H9 (cell line): ENCODE data around the gene DOCK7. TPM values are rescaled to one million over a fixed set of nuclear protein-coding genes. Genes with fewer than 3 reads are reported as not detected.

ENCODE experiments used
- DNase-seq: peaks from one replicate; pipeline ENCODE4 v3.0.0-alpha.2; 2017
- H2AFZ ChIP-seq: one replicate; pipeline ENCODE4 v1.6.1; 2013; ENCODE audit warnings: mild to moderate bottlenecking, low read length, control low read depth, moderate library complexity
- H2AK5ac ChIP-seq: 2 replicates; pipeline ENCODE4 v1.6.1; 2013; ENCODE audit warnings: low read length, control low read depth, mixed read lengths; ENCODE audit not compliant: insufficient read length
- H2BK120ac ChIP-seq: one replicate; pipeline ENCODE4 v1.6.1; 2013; ENCODE audit warnings: low read depth, mild to moderate bottlenecking, low read length, control low read depth, inconsistent platforms; ENCODE audit not compliant: poor library complexity, severe bottlenecking
- H2BK12ac ChIP-seq: 2 replicates; pipeline ENCODE4 v1.6.1; 2013; ENCODE audit warnings: low read length, control low read depth, mixed read lengths, low read depth; ENCODE audit not compliant: insufficient read length
- H2BK15ac ChIP-seq: 2 replicates; pipeline ENCODE4 v1.6.1; 2013; ENCODE audit warnings: low read depth, low read length, control low read depth
- H2BK20ac ChIP-seq: one replicate; pipeline ENCODE4 v1.6.1; 2013; ENCODE audit warnings: low read depth, mild to moderate bottlenecking, low read length, control low read depth, inconsistent platforms; ENCODE audit not compliant: poor library complexity, severe bottlenecking
- H2BK5ac ChIP-seq: 2 replicates; pipeline ENCODE4 v1.6.1; 2013; ENCODE audit warnings: low read length, control low read depth, mixed read lengths; ENCODE audit not compliant: insufficient read length
- H3K14ac ChIP-seq: 2 replicates; pipeline ENCODE4 v1.6.1; 2013; ENCODE audit warnings: low read length, control low read depth; ENCODE audit not compliant: insufficient read depth
- H3K18ac ChIP-seq: 2 replicates; pipeline ENCODE4 v1.6.1; 2013; ENCODE audit warnings: low read depth, mild to moderate bottlenecking, mixed read lengths, low read length, control low read depth; ENCODE audit not compliant: insufficient read length
- H3K23ac ChIP-seq: 2 replicates; pipeline ENCODE4 v1.6.1; 2013; ENCODE audit warnings: low read length, control low read depth, mixed read lengths, low read depth; ENCODE audit not compliant: insufficient read length
- H3K23me2 ChIP-seq: 2 replicates; pipeline ENCODE4 v1.6.1; 2013; ENCODE audit warnings: low read depth, mild to moderate bottlenecking, mixed read lengths, low read length, control low read depth; ENCODE audit not compliant: insufficient read length, poor library complexity, severe bottlenecking
- H3K27ac ChIP-seq: 2 replicates; pipeline ENCODE4 v1.5.1; 2013; ENCODE audit warnings: low read length, control low read depth, mixed read lengths, low read depth; ENCODE audit not compliant: insufficient read length
- H3K27me3 ChIP-seq: 2 replicates; pipeline ENCODE4 v1.6.1; 2013; ENCODE audit warnings: low read length, control low read depth, inconsistent platforms; ENCODE audit not compliant: insufficient read depth
- H3K4ac ChIP-seq: 2 replicates; pipeline ENCODE4 v1.6.1; 2013; ENCODE audit warnings: low read depth, mild to moderate bottlenecking, control low read depth, inconsistent platforms, low read length, moderate library complexity
- H3K4me1 ChIP-seq: 2 replicates; pipeline ENCODE4 v1.6.1; 2013; ENCODE audit warnings: low read length, control low read depth, inconsistent platforms; ENCODE audit not compliant: insufficient read depth
- H3K4me2 ChIP-seq: 2 replicates; pipeline ENCODE4 v1.6.1; 2013; ENCODE audit warnings: low read length, control low read depth, mixed read lengths; ENCODE audit not compliant: insufficient read length, insufficient read depth
- H3K56ac ChIP-seq: 2 replicates; pipeline ENCODE4 v1.6.1; 2013; ENCODE audit warnings: low read depth, mild to moderate bottlenecking, mixed read lengths, low read length, control low read depth; ENCODE audit not compliant: insufficient read length
- H3K79me1 ChIP-seq: 2 replicates; pipeline ENCODE4 v1.6.1; 2013; ENCODE audit warnings: low read depth, mild to moderate bottlenecking, moderate library complexity, low read length, control low read depth, inconsistent platforms; ENCODE audit not compliant: insufficient read depth, poor library complexity, severe bottlenecking
- H3K79me2 ChIP-seq: 2 replicates; pipeline ENCODE4 v1.6.1; 2013; ENCODE audit warnings: low read length, control low read depth, inconsistent platforms; ENCODE audit not compliant: insufficient read depth
- H3K9ac ChIP-seq: 2 replicates; pipeline ENCODE4 v1.6.1; 2013; ENCODE audit warnings: low read length, control low read depth, mixed read lengths; ENCODE audit not compliant: insufficient read length; ENCODE audit errors: extremely low read depth
- H3K9me3 ChIP-seq: one replicate; pipeline ENCODE4 v1.6.1; 2013; ENCODE audit warnings: low read depth, low read length, inconsistent platforms; ENCODE audit not compliant: control insufficient read depth
- H3T11ph ChIP-seq: one replicate; pipeline ENCODE4 v1.6.1; 2013; ENCODE audit warnings: mild to moderate bottlenecking, low read length, control low read depth, inconsistent platforms
- H4K20me1 ChIP-seq: one replicate; pipeline ENCODE4 v1.6.1; 2013; ENCODE audit not compliant: control insufficient read depth, insufficient read length, insufficient read depth
- H4K5ac ChIP-seq: 2 replicates; pipeline ENCODE4 v1.6.1; 2013; ENCODE audit warnings: low read depth, mild to moderate bottlenecking, mixed read lengths, low read length, control low read depth; ENCODE audit not compliant: insufficient read length
- H4K8ac ChIP-seq: replicated peaks from 2 replicates; pipeline ENCODE4 v1.6.1; 2013; ENCODE audit warnings: low read length, control low read depth, mixed read lengths, low read depth; ENCODE audit not compliant: insufficient read length
- H4K91ac ChIP-seq: 2 replicates; pipeline ENCODE4 v1.6.1; 2013; ENCODE audit warnings: low read depth, mild to moderate bottlenecking, moderate library complexity, mixed read lengths, low read length, control low read depth; ENCODE audit not compliant: insufficient read length
- H3K27ac Mint-ChIP-seq, 3 experiments: 2 replicates in 2 of 3; 3 replicates in 1 of 3; pipeline ENCODE4 v1.8.0; 2020 to 2021; ENCODE audit warnings: mixed read lengths in 3 of 3, mild to moderate bottlenecking in 1 of 3, moderate library complexity in 1 of 3
- H3K27me3 Mint-ChIP-seq: 2 replicates; pipeline ENCODE4 v1.8.0; 2021; ENCODE audit warnings: low read depth, mild to moderate bottlenecking, moderate library complexity, mixed read lengths
- H3K36me3 Mint-ChIP-seq, 3 experiments: 2 replicates in 2 of 3; 3 replicates in 1 of 3; pipeline ENCODE4 v1.8.0; 2020 to 2021; ENCODE audit warnings: low read depth in 3 of 3, mixed read lengths in 3 of 3; ENCODE audit not compliant: insufficient read depth in 1 of 3
- H3K4me1 Mint-ChIP-seq, 2 experiments: 2 replicates each; pipeline ENCODE4 v1.8.0; 2020; ENCODE audit warnings: mixed read lengths in 2 of 2
- H3K4me3 Mint-ChIP-seq, 2 experiments: 2 replicates in 1 of 2; 3 replicates in 1 of 2; pipeline ENCODE4 v1.8.0; 2020 to 2021; ENCODE audit warnings: mild to moderate bottlenecking in 2 of 2, mixed read lengths in 2 of 2, moderate library complexity in 1 of 2
- H3K9me3 Mint-ChIP-seq, 2 experiments: 2 replicates in 1 of 2; 3 replicates in 1 of 2; pipeline ENCODE4 v1.8.0; 2020; ENCODE audit warnings: mild to moderate bottlenecking in 2 of 2, mixed read lengths in 2 of 2, moderate library complexity in 1 of 2
- CTCF ChIP-seq: fragments of 200-600 bp; sonication (generic); conservative IDR thresholded peaks from 3 replicates; pipeline ENCODE4 v1.8.0; 2021; ENCODE audit warnings: antibody characterized with exemption, mild to moderate bottlenecking
- WGBS: extraction: QIAGEN DNeasy Blood & Tissue Kit; methylation state at CpG from one replicate; pipeline ENCODE4 v1.1.7; 2013; ENCODE audit warnings: missing lambda C conversion rate, low lambda C conversion rate, mixed read lengths; ENCODE audit not compliant: insufficient read length; ENCODE audit errors: extremely low coverage; 5-methylcytosine and 5-hydroxymethylcytosine counted together
- total RNA-seq: library from RNA; stranded (reverse); gene quantifications from 2 replicates; pipeline ENCODE4 v1.2.1, GENCODE V29; 2021

The DOCK7 gene
- total RNA-seq, 1 experiment from 2014 or later, result 36.8 TPM

- peaks cover 10% of the 10 kb centered on the region for H3K79me1 ChIP-seq
- no peak overlapping the region for H2AK5ac ChIP-seq
- peak overlapping the region; percentile 23 for H3K56ac ChIP-seq
- H3K23me2 ChIP-seq, result peaks cover 8% of the 10 kb centered on the region
- no peak overlapping the region for H4K91ac ChIP-seq
- no peaks in the 10 kb centered on the region for H3K27me3 ChIP-seq
- H4K8ac ChIP-seq, result no peak overlapping the region
- no peak overlapping the region for H2BK120ac ChIP-seq
- H3K27ac ChIP-seq, result no peak overlapping the region
- peak overlapping the region; percentile 33 for H4K5ac ChIP-seq
- peak overlapping the region; percentile 96; the same call in 1 of the 2 replicates for H3K14ac ChIP-seq
- no peak overlapping the region for H2BK20ac ChIP-seq
- Mint-ChIP-seq H3K36me3 (peaks cover 6 to 16% (median 8%) of the 10 kb centered on the region in 3 experiments; a peak in 6 of 7 replicates), H3K4me1 (peaks cover 34 to 35% of the 10 kb centered on the region in 2 experiments), H3K27me3 (no peaks in the 10 kb centered on the region), H3K27ac (peak overlapping the region; percentile 97 to 99 (median 98)), H3K4me3 (peak overlapping the region; percentile 95 to 96), H3K9me3 (peaks cover 0 to 3% of the 10 kb centered on the region in 2 experiments; a peak in 2 of 5 replicates)
- TF ChIP-seq CTCF, result no peak
- H3K18ac ChIP-seq, result peak overlapping the region; percentile 95
- no peak overlapping the region for H2BK5ac ChIP-seq
- H3K4me2 ChIP-seq, result peak overlapping the region; percentile 95
- H2AFZ ChIP-seq, result peak overlapping the region; percentile 81
- no peak overlapping the region for H2BK15ac ChIP-seq
- DNase-seq, result no peak
- H3K9ac ChIP-seq, result peak overlapping the region; percentile 87
- no peaks in the 10 kb centered on the region for H3K9me3 ChIP-seq
- no CpG with 5 or more reads among the region's 10 CpGs for WGBS
- no peak overlapping the region for H3K4ac ChIP-seq
- no peak overlapping the region for H3T11ph ChIP-seq
- H4K20me1 ChIP-seq, result no peaks in the 10 kb centered on the region
- peak overlapping the region; percentile 8 for H2BK12ac ChIP-seq
- H3K79me2 ChIP-seq, result peaks cover 4% of the 10 kb centered on the region
- H3K4me1 ChIP-seq, result 0 out of 2 replicates have a peak, but pooled peaks cover 8% of the 10 kb centered on the region
- no peak overlapping the region for H3K23ac ChIP-seq
Observed at GRCh38 chr1:62688687-62689085, 500 bp upstream of the DOCK7 start.
